Esophagus muscularis mucosa (tissue), 4 donors: Measurements from ENCODE around the gene TRIM54. TPM values are rescaled to one million over a fixed set of nuclear protein-coding genes. Genes with fewer than 3 reads are reported as not detected.

Source experiments
- DNase-seq: peaks from one replicate; pipeline ENCODE4 v3.0.0-alpha.2; 2017; ENCODE audit errors: extremely low spot score
- H3K27ac ChIP-seq, 4 donors: fragments of 200-600 bp; sonication (generic); replicated peaks in 1 of 4; 1 replicate in 3 of 4; 2 replicates in 1 of 4; pipeline ENCODE4 v1.5.1; 2016 to 2019; ENCODE audit warnings: mild to moderate bottlenecking in 1 of 4
- H3K27me3 ChIP-seq, 4 donors: fragments of 200-600 bp; sonication (generic); one replicate each; pipeline versions ENCODE4 v1.5.1 to v1.6.0; 2016 to 2019
- H3K36me3 ChIP-seq, 4 donors: fragments of 200-600 bp; sonication (generic); one replicate each; pipeline ENCODE4 v1.5.1; 2016 to 2019
- H3K4me1 ChIP-seq, 4 donors: fragments of 200-600 bp; sonication (generic); one replicate each; pipeline ENCODE4 v1.5.1; 2016 to 2019
- H3K4me3 ChIP-seq, 4 donors: fragments of 200-600 bp; sonication (generic); 1 replicate in 2 of 4; 2 replicates in 2 of 4; pipeline ENCODE4 v1.5.1; 2016 to 2019; ENCODE audit warnings: mild to moderate bottlenecking in 4 of 4, moderate library complexity in 1 of 4
- H3K9me3 ChIP-seq, 4 donors: fragments of 200-600 bp; sonication (generic); 1 replicate in 3 of 4; 2 replicates in 1 of 4; pipeline ENCODE4 v1.5.1; 2016 to 2019
- EP300 ChIP-seq: sonication (generic); formaldehyde crosslinking; IDR thresholded peaks from one replicate; pipeline ENCODE4 v1.6.1; 2017; ENCODE audit warnings: antibody characterized with exemption
- POLR2A ChIP-seq: fragments of 450-650 bp; IDR thresholded peaks from one replicate; pipeline ENCODE4 v1.6.1; 2017; ENCODE audit warnings: antibody characterized with exemption, moderate library complexity, mild to moderate bottlenecking, low read depth
- POLR2AphosphoS5 ChIP-seq, 2 donors: sonication (generic); formaldehyde crosslinking; IDR thresholded peaks; one replicate each; pipeline ENCODE4 v1.6.1; 2017; ENCODE audit warnings: antibody characterized with exemption in 2 of 2
- WGBS: methylation state at CpG from one replicate; pipeline ENCODE4 v1.1.5; 2018; 5-methylcytosine and 5-hydroxymethylcytosine counted together
- intact Hi-C: fragments of 100-400 bp; cut with DNase I; formaldehyde crosslinking; loops from one replicate; pipeline ENCODE4 v1.15.1; 2023
- total RNA-seq, 4 donors: library from RNA; depleted of rRNA; stranded (reverse); fragments of >200 nt; gene quantifications; one replicate each; pipeline versions ENCODE4 v1.1.0 to v1.2.1, GENCODE V29; 2016
- TF ChIP-seq, protein P1 (sequence below), 3 experiments: fragments of 200-600 bp in 2 of 3; fragments of 450-650 bp in 1 of 3; sonication (generic) in 2 of 3; IDR thresholded peaks; one replicate each; pipeline ENCODE4 v1.5.1; 2017 to 2019; ENCODE audit warnings: antibody characterized with exemption in 3 of 3, mild to moderate bottlenecking in 2 of 3, moderate library complexity in 1 of 3

Gene TRIM54
- total RNA-seq, 4 donors from 2014 or later = 0.32 TPM; not detected in 3

DNA sequence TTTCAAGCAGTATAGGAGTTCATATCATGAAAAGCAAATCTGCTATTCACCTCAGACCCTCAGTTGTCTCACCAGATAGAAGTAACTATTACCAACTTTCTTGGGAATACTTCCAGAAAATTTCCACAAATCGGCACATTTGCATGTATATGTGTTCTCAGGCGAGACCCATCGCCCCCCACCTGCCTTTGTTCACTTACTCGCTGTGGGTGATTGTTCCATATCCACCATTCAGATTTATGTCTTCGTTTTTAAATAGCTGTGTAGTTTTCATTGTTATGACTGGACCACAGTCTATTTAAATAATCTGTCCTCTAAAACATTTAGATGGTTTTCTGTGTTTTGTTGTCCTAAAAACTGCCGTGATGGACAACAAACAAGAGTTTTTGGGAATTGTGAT lies 3.3 kb downstream of the TRIM54 start:
- Histone ChIP-seq H3K4me3 (no peak overlapping the region), H3K4me1 (peaks cover 0 to 15% (median 0%) of the 10 kb centered on the region in 4 donors), H3K27me3 (peaks cover 0 to 31% (median 3%) of the 10 kb centered on the region in 4 donors), H3K27ac (no peak overlapping the region), H3K36me3 (no peaks in the 10 kb centered on the region), H3K9me3 (no peaks in the 10 kb centered on the region)
- DNase-seq = no peak
- 74% methylated on average over 6 of the region's 6 CpGs for WGBS
- no peak for TF ChIP-seq EP300
- TF ChIP-seq, protein P1, sequence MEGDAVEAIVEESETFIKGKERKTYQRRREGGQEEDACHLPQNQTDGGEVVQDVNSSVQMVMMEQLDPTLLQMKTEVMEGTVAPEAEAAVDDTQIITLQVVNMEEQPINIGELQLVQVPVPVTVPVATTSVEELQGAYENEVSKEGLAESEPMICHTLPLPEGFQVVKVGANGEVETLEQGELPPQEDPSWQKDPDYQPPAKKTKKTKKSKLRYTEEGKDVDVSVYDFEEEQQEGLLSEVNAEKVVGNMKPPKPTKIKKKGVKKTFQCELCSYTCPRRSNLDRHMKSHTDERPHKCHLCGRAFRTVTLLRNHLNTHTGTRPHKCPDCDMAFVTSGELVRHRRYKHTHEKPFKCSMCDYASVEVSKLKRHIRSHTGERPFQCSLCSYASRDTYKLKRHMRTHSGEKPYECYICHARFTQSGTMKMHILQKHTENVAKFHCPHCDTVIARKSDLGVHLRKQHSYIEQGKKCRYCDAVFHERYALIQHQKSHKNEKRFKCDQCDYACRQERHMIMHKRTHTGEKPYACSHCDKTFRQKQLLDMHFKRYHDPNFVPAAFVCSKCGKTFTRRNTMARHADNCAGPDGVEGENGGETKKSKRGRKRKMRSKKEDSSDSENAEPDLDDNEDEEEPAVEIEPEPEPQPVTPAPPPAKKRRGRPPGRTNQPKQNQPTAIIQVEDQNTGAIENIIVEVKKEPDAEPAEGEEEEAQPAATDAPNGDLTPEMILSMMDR (IDR thresholded peaks at IDR 0.05) = no peak
- no peak for TF ChIP-seq POLR2A
- no peak for TF ChIP-seq POLR2AphosphoS5 (IDR thresholded peaks at IDR 0.05)
- intact Hi-C loops = loop anchor here (10.0 kb wide), 1 partner anchor 321 kb away; no protein-coding TSS in a partner anchor

DNA sequence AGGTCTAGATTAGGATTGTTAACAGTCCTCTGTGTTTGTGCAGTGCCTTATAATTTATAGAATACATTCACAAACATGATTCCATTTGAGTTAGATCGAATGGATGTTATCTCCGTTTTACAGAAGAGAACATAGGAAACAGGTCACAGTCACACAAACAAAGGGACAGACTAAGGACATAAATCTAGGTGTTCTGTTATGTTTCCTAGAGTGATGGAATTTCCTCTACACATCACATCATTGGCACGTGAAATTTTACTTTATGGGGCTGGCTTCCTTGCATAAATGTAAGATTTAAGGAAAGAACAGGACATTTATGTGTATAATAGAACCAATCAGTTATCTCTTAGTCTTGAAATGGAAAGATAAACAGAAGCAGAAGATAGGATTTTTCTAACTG lies 6.4 kb downstream of the TRIM54 start:
- Histone ChIP-seq H3K9me3 (no peaks in the 10 kb centered on the region), H3K36me3 (no peaks in the 10 kb centered on the region), H3K27me3 (peaks cover 0 to 34% (median 0%) of the 10 kb centered on the region in 4 donors), H3K27ac (no peak overlapping the region), H3K4me3 (no peak overlapping the region), H3K4me1 (peaks cover 0 to 7% (median under 1%) of the 10 kb centered on the region in 4 donors)
- intact Hi-C loops = loop anchor here (10.0 kb wide), 1 partner anchor 324 kb away; no protein-coding TSS in a partner anchor
- DNase-seq = no peak
- TF ChIP-seq POLR2AphosphoS5 (IDR thresholded peaks at IDR 0.05) = no peak
- no peak for TF ChIP-seq EP300
- no peak for TF ChIP-seq POLR2A
- TF ChIP-seq, protein P1 (IDR thresholded peaks at IDR 0.05) = no peak
- 51% methylated on average over 3 of the region's 3 CpGs for WGBS

DNA sequence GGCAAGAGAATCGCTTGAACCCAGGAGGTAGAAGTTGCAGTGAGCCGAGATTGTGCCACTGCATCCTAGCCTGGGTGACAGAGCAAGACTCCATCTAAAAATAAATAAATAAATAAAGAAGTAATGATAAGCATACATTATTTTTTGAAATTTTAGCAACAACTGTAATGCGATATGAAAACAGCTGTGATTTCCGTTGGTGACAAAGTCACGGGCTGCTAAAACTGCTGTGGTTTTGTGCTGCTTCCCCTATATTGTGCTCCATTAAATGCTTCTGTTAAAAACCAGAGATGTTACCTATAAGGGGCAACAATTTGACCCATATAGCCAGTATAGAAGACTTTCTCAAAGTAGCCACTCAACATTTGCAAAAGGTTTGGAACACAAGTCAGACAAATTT lies 8.3 kb downstream of the TRIM54 start:
- Histone ChIP-seq H3K27ac (no peak overlapping the region), H3K36me3 (no peaks in the 10 kb centered on the region), H3K4me1 (peaks cover 0 to 18% (median 2%) of the 10 kb centered on the region in 4 donors), H3K27me3 (peaks cover 0 to 43% (median 0%) of the 10 kb centered on the region in 4 donors), H3K4me3 (no peak overlapping the region), H3K9me3 (no peaks in the 10 kb centered on the region)
- intact Hi-C loops = no loop called here
- TF ChIP-seq, protein P1 (IDR thresholded peaks at IDR 0.05) = no peak
- TF ChIP-seq POLR2AphosphoS5 (IDR thresholded peaks at IDR 0.05) (no peak), EP300 (no peak), POLR2A (no peak)
- 92% methylated on average over 5 of the region's 5 CpGs for WGBS
- no peak for DNase-seq

DNA sequence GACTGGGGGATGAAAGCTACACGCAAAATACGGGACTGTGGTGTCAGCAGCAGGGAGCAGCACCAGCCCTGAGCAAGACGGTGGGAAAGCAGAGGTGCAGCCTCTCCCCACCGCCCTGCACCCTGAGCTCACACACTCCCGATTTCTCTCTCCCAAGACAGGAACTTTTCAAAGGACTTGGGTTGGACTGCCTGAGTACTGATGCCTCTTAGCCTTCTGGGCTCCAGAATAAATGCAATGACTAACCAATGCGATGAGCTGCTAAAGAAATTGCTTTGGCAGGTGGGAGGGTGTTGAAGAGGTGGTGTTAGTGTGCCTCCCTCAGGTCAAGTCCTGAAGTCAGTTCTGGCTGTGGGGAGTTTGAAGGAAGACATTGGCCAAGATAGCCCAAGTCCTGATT lies 9.6 kb downstream of the TRIM54 start:
- no peak for TF ChIP-seq POLR2A
- no peak for TF ChIP-seq EP300
- no peak for TF ChIP-seq POLR2AphosphoS5 (IDR thresholded peaks at IDR 0.05)
- TF ChIP-seq, protein P1 (IDR thresholded peaks at IDR 0.05) = no peak

DNA sequence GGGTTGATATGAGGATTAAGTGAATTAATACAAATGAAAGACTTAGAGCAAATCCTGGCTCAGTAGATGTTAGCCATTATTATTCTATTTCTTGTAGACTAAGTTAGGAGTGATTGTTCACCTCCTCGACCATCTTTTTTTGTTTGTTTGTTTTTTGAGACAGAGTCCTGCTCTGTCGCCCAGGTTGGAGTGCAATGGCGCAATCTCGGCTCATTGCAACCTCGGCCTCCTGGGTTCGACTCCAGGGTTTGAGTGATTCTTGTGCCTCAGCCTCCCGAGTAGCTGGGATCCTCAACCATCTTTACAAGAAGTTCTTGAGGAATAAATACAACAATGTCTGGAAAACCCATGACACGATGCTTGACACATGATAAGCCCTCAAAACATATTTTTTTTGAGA lies 12.7 kb downstream of the TRIM54 start:
- TF ChIP-seq POLR2A (no peak), EP300 (no peak), POLR2AphosphoS5 (IDR thresholded peaks at IDR 0.05) (no peak)
- TF ChIP-seq, protein P1 (IDR thresholded peaks at IDR 0.05) = no peak
- no peaks in the 10 kb centered on the region for H3K9me3 ChIP-seq
- intact Hi-C loops = no loop called here
- H3K27me3 ChIP-seq = peaks cover 0 to 65% (median 0%) of the 10 kb centered on the region in 4 donors
- 80% methylated on average over 8 of the region's 8 CpGs for WGBS
- H3K4me1 ChIP-seq = peaks cover 0 to 12% (median 2%) of the 10 kb centered on the region in 4 donors
- H3K36me3 ChIP-seq = peaks cover 0 to 17% (median 0%) of the 10 kb centered on the region in 4 donors
- H3K27ac ChIP-seq = no peak overlapping the region
- DNase-seq = no peak
- H3K4me3 ChIP-seq = no peak overlapping the region

More for the DNA sequence above, 9.6 kb downstream of the TRIM54 start:
- H3K4me3 ChIP-seq = no peak overlapping the region
- DNase-seq = no peak
- WGBS = 25% methylated on average over 6 of the region's 6 CpGs
- H3K27ac ChIP-seq = no peak overlapping the region
- peaks cover 0 to 52% (median 0%) of the 10 kb centered on the region in 4 donors for H3K27me3 ChIP-seq
- H3K9me3 ChIP-seq = no peaks in the 10 kb centered on the region
- H3K4me1 ChIP-seq = peaks cover 0 to 18% (median 2%) of the 10 kb centered on the region in 4 donors
- intact Hi-C loops = no loop called here
- no peaks in the 10 kb centered on the region for H3K36me3 ChIP-seq
